IPS DF 4.7 (cell line): ENCODE measurements around the gene CRYGA.
"Not testable (repeated sequence)": the region's sequence is repeated elsewhere in the genome, so short reads cannot be mapped to it uniquely, and the experiment has no call there.

Experiments
- DNase-seq: peaks from one replicate; pipeline ENCODE4 v3.0.0-alpha.2; 2013; ENCODE audit warnings: low spot score; ENCODE audit errors: extremely low read depth

Gene CRYGA

GRCh38 chr2:208164951-208165755 lies 1.8 kb upstream of the CRYGA start:
- DNase-seq = no peak

- DNase-seq = no peak
Measured at GRCh38 chr2:208156439-208156838, 7.0 kb downstream of the CRYGA start.

DNA sequence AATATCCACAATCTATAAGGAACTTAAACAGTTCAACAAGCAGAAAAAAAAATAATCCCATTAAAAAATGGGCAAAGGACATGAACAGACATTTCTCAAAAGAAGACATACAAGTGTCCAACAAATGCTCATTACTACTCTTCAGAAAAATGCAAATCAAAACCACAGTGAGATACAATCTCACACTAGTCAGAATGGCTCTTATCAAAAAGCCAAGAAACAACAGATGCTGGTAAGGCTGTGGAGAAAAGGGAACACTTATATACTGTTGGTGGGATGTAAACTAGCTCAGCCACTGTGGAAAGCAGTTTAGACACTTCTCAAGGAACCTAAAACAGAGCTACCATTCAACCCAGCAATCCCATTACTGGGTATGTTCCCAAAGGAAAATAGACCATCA lies 10.2 kb downstream of the CRYGA start:
- DNase-seq = no peak

- DNase-seq = no peak
Measured at GRCh38 chr2:208150956-208151355, 12.4 kb downstream of the CRYGA start.

DNA sequence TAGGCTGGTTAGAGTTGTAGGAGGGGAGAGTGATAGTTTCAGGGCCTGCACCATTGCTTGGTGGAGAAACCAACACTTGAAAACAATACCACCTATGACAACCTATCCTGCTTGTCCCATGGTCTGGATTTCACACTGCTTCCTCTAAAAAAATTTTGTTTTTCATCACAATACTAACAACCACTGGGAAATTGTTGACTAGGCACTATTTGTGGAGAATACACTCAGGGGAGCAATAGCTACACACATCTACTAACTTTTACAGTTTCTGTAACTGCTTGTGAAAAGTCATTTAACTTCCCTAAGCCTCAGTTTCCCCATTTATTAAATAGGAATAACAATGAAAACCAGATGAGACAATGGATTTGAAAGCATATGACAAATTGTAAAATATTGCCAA lies 13.3 kb downstream of the CRYGA start:
- DNase-seq = no peak

- DNase-seq = no peak
Measured at GRCh38 chr2:208148803-208149202, 14.6 kb downstream of the CRYGA start.

DNA sequence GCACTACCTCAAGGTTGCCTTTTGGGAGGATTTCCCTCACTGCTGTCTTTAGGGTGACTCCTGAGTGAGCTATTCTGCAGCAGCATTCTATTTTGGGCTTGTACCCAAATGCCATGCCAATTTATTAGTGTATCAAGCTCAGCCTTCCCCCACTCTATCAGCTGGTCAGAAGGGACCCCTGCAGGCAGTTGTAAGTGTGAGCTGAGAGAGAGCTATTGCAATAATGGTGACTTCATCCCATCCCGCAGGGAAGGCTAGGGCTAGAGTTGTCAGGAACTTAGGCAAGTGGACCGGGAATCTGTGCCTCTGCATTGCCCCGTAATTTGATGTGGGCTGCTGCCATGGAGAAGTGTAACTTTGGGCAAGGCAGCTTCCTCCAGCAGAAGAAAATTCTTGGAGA lies 15.6 kb downstream of the CRYGA start:
- no peak for DNase-seq

- no peak for DNase-seq
Measured at GRCh38 chr2:208147008-208147407, 16.4 kb downstream of the CRYGA start.

DNA sequence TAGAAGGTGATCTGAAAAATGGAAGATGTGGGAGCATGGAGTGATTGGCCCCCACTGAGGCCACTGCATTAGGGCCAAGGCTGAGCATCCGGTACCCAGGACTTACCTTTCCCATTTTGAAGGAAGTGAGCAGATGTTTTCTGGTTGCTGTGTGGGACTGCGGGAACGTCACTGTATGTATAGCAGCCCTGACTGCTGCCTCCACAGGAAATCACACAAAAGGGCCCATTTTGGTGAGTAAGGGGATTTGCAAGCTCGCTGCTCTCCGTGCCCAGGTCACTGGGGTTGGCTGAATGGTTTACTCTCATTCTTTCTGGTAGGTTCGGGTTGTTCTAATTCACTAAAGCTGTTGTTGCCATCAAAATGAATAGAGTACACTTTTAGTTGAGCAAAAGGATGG lies 17.4 kb downstream of the CRYGA start, which contains the start of gene CRYGB:
TSS of gene CRYGB (minus strand) at position 153 of the 400 bp plus-strand sequence. CDS start at position 115, 38 bp downstream.
- no peak for DNase-seq

GRCh38 chr2:208142925-208143799 lies 20.2 kb downstream of the CRYGA start:
- no peak for DNase-seq

DNA sequence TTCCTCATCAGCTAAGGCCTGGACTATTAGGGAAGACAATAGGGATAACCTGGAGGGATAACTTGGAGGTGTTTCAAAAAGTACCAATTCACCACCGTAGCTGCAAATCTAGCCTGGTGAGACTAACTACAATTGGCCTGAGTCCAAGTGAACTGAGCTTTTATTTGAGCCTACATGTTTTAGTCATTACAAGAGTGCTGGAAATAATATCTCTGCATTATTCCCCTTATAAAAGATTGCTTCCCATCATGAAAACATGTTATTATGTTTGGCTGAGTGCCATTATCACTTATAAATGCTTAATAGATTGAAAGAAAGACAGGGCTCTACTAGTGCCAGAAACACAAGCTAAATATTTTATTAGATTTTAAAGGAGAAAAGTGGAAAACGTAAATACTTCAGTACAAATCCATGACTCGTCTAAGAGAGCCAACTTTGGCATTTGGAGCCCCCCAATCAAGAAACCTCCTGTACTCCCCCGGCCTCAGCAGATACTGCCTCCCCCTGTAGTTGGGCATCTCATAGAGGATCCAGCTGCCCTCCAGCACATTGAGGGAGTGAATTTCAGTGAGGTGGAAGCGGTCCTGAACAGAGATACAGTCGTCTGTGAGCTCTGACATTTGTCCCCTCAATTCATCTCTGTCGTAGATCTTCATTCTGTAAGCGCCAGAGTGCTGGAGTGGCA lies 21.0 kb downstream of the CRYGA start:
- DNase-seq = no peak

DNA sequence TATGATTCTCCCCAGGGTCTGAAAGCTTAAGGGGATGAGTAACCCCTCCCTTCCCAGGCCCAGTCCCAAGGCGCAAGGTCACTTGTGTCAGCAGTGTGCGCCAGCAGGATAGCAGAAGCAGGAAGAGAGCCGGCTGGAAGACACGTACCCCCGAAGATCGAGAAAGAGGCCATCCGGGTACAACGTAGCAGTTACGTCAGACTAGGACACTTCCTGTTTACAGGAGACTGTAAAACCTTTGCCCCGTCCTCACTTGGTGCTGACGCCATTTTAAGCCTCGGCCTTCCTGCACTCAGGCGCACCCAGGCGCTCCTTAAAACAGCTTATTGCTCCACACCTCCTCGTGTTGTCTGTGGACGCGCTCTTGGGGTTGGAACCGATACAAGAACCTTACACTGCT lies 23.9 kb downstream of the CRYGA start:
- DNase-seq = no peak

- DNase-seq = not testable (repeated sequence)
Measured at GRCh38 chr2:208138334-208138733, 25.1 kb downstream of the CRYGA start.

DNA sequence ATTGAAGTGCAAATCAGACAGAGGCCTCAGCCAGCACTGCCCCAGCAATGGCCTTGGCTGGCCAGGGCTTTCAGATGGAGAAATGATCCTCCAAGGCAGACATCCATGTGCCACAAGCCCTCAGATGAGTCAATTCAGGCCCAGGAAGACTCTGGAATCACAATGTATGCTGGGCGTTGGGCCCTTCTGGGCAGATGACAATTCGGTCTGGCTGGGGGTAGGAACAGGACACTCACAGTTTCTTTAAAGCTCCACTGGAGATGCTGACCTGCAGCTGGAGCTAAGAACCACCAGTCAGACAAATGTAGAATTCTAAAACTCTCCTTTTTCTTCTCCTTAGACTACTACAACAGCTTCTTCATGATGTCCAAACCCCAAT lies 26.7 kb downstream of the CRYGA start:
- no peak for DNase-seq

GRCh38 chr2:208135794-208136715 lies 27.3 kb downstream of the CRYGA start:
- DNase-seq = no peak

DNA sequence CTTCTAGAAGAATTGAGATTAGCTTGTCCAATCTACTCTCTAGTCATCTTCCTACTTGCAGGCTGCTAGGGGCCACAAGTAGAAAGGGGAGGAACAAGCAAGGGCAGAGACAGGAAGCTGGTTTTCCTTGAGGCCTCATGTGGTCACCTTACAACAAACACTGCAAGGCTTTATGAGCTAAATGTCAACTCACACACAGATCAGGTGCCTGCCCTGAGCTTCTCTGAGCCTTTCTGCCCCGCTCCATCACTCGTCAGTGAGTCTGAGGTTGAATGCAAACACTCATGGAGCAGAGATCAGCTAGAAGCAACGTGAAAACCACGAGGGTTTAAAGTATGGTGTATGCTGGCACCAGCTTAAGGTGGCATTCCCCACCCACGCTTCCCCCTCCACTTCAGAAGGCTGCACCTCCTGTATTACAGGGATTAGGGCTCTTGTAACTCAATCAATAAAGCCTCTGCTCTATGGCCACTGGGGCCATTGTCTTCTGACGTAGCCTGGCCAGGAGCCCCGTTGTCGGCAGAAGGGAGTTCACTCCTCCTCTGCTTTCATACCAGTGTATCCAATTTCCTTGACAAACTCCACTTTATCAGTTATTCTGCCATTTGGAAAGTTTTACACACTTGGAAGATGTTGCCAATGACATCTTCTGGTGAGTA lies 28.3 kb downstream of the CRYGA start:
- no peak for DNase-seq

DNA sequence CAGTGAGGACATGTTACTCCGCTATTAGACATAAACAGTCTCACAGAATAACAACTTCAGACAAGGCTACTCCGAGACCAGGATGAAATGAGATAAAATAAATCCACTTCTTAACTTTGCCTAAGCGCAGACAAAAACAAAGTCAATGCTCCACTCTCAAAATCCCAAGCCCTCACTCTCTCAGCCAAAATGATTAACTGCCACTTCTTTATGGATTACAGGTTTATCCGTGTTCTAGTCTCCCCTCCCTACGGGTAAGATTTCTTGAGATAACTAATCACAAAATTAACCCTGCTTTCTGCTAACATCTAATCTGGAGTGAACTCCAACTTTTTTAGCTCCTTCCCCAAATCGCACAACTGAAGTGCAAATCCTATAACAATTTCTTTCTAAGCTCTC lies 32.7 kb downstream of the CRYGA start:
- no peak for DNase-seq

DNA sequence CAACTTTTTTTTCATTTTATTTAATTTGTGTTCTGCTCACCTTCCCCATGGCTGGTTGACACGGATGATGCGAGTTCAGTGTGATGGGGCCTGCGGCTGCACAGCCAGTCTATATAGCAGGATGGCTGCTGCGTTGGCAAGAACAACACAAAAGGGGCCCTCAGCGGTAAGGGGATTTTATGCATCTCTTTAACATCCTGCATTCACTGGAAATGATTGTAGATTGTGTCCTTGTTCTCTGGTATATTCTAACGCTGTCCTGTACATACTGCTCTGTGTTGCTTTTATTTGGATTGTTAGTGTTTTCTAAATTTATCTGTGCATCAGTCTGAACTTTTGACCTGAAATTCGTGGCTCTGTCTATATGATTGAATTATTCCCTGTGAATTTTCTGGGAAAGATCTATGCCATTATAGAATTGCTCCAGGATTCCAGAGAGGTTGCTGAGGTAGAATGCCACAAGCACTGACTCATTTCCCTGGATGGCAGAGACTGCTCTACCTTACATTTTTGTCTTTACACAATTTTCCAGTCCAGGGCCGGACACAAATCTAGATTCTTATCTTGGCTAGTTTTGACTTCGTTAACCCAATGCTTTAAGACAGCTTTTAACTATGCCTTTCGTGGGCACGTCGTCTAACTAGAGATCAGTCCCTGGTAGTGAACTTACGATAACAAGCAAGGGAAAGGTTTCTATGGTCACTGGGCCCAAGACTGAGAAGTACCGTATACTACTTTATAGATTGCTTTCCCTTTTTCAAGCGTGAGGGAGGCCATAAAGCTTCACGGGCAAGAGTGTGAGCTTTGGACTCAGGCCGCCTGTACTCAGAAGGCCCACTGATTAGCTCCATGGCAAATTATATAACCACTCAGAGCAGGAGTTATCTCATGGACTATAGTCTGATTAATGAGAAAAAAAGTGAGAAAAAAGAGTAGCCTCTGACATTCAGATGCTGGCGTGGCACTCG lies 33.4 kb downstream of the CRYGA start, which contains the start of gene CRYGC:
TSS of gene CRYGC (minus strand) at position 85 of the 968 bp plus-strand sequence. CDS start at position 49, 36 bp downstream.
- DNase-seq = no peak

GRCh38 chr2:208128136-208128535 lies 35.3 kb downstream of the CRYGA start:
- DNase-seq = no peak
